IMR-90 (cell line): Measurements from ENCODE around the gene C1orf52.

Source experiments
- CEBPB ChIP-seq: IDR thresholded peaks from 2 replicates; pipeline ENCODE4 v1.6.1; 2012; ENCODE audit warnings: low read depth, low read length, improper control_type of control experiment
- CTCF ChIP-seq: conservative IDR thresholded peaks from 2 replicates; pipeline ENCODE4 v1.5.1; 2012; ENCODE audit warnings: mild to moderate bottlenecking, low read depth, low read length, improper control_type of control experiment
- POLR2A ChIP-seq: IDR thresholded peaks from 2 replicates; pipeline ENCODE4 v1.6.1; 2012; ENCODE audit warnings: mild to moderate bottlenecking, low read depth, low read length
- SMC3 ChIP-seq: fragments of 150-350 bp; IDR thresholded peaks from 2 replicates; pipeline ENCODE4 v1.6.1; 2016; ENCODE audit warnings: low read depth, mild to moderate bottlenecking, antibody characterized with exemption, low read length, moderate library complexity

- TF ChIP-seq CTCF (no peak), POLR2A (no peak), SMC3 (no peak), CEBPB (no peak)
Measured at GRCh38 chr1:85277802-85278201, 18.3 kb upstream of the C1orf52 start.
